ENCODE data around the gene SGK1. TPM values are rescaled to one million over a fixed set of nuclear protein-coding genes. Genes with fewer than 3 reads are reported as not detected.

Gene SGK1
- total and polyA plus RNA-seq, 2 donors from 2014 or later = 142 to 324 TPM

DNA sequence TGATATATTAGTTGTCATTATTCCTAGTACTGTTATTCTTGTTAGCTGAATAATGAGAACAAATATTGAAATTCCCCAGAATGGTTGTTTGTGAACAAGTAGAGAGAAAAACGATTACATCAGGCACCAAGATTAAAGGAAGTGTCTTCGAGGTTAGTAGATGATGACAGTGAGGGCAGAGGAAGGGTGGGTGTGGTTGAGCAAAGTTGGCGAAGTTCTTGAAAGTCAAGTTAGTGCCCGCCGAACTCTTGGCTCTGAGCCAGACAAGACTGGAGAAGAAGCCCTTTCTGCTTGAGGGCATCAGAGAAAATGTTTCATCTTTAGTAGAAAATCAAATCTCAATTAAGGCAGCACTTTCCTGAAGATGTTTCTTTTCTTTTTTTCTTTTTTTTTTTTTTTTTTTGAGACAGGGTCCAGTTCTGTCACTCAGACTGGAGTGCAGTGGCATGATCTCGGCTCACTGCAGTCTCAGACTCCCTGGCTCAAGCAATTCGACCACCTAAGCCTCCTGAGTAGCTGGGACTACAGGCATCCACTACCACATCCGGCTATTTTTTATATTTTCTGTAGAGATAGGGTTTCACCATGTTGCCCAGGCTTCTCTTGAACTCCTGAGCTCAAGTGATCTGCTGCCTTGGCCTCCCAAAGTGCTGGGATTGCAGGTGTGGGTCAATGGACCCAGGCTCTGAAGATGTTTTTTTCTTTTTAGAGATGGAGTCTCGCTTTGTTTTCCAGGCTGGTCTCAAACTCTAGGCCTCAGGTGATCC is 77.1 kb downstream of the SGK1 start:
- H3K27ac ChIP-seq (ENCODE audit: low read depth in 2 of 2, low read length in 2 of 2) = no peak overlapping the region
- H3K4me1 ChIP-seq (ENCODE audit: control insufficient read depth in 2 of 3, insufficient read depth in 2 of 3, low read depth in 1 of 3, low read length in 3 of 3) = no peaks in the 10 kb centered on the region
- H3K27me3 ChIP-seq (ENCODE audit: control insufficient read depth, insufficient read depth, low read length) = no peaks in the 10 kb centered on the region
- intact Hi-C loops (cut with DNase I) = no loop called here
- FAIRE-seq (no peak), DNase-seq (peak in 1 of 5 donors; percentile 83)
- H3K9me3 ChIP-seq (ENCODE audit: control insufficient read depth in 2 of 3, insufficient read depth in 1 of 3, low read length in 3 of 3) = no peaks in the 10 kb centered on the region
- H3K4me3 ChIP-seq (ENCODE audit: low read length in 3 of 3) = no peak overlapping the region
- no peak overlapping the region for H3K9ac ChIP-seq (ENCODE audit: low read length in 3 of 3)
- TF ChIP-seq, protein P1, sequence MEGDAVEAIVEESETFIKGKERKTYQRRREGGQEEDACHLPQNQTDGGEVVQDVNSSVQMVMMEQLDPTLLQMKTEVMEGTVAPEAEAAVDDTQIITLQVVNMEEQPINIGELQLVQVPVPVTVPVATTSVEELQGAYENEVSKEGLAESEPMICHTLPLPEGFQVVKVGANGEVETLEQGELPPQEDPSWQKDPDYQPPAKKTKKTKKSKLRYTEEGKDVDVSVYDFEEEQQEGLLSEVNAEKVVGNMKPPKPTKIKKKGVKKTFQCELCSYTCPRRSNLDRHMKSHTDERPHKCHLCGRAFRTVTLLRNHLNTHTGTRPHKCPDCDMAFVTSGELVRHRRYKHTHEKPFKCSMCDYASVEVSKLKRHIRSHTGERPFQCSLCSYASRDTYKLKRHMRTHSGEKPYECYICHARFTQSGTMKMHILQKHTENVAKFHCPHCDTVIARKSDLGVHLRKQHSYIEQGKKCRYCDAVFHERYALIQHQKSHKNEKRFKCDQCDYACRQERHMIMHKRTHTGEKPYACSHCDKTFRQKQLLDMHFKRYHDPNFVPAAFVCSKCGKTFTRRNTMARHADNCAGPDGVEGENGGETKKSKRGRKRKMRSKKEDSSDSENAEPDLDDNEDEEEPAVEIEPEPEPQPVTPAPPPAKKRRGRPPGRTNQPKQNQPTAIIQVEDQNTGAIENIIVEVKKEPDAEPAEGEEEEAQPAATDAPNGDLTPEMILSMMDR (IDR thresholded peaks at IDR 0.05; ENCODE audit: borderline replicate concordance, extremely low read depth, insufficient read depth) = no peak
- H3K36me3 ChIP-seq (ENCODE audit: control insufficient read depth in 2 of 3, insufficient read depth in 3 of 3, low read length in 3 of 3) = no peaks in the 10 kb centered on the region

DNA sequence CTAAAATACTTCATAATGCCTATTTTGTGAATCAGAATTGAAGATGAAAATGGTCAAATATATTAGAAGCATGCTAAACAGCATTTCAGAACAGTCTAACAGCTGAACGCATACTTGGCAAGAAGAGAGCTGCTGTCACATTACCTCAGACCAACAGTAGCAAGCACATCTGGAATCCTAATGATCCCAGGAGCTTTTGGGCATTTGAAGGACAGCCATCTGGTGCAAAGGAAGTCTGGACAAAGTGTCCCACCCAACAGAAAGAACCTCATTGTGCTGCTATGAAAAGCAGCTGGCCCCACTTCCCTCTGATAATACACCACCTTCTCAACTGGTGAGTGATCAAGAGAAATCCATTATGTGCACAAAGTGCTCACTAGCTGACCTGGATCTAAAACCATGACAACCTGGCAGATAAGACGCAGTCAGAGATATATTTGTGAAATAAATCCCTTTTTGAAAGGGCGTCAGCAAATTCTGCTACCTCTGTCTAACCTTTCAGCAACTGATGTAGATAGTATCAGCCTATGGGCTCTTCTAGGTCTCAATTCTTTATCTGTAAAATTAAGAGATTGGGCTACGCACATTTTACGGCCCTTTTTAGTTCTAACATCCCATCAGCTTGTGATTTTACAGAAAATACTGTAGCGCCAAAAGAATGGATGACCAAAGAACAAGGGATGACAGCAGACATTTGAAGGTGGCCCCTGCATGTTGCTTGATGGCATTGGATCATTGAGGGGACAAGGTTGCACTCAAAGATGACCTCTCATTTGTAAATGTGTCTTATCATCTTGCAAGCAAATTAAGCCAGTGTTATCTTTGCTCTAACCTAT is 78.7 kb downstream of the SGK1 start:
- TF ChIP-seq, protein P1 (IDR thresholded peaks at IDR 0.05; ENCODE audit: borderline replicate concordance, extremely low read depth, insufficient read depth) = no peak
- Histone ChIP-seq H3K36me3 (ENCODE audit: control insufficient read depth in 2 of 3, insufficient read depth in 3 of 3, low read length in 3 of 3) (no peaks in the 10 kb centered on the region), H3K27me3 (ENCODE audit: control insufficient read depth, insufficient read depth, low read length) (no peaks in the 10 kb centered on the region), H3K27ac (ENCODE audit: low read depth in 2 of 2, low read length in 2 of 2) (no peak overlapping the region), H3K9ac (ENCODE audit: low read length in 3 of 3) (no peak overlapping the region), H3K4me3 (ENCODE audit: low read length in 3 of 3) (no peak overlapping the region), H3K9me3 (ENCODE audit: control insufficient read depth in 2 of 3, insufficient read depth in 1 of 3, low read length in 3 of 3) (no peaks in the 10 kb centered on the region), H3K4me1 (ENCODE audit: control insufficient read depth in 2 of 3, insufficient read depth in 2 of 3, low read depth in 1 of 3, low read length in 3 of 3) (no peaks in the 10 kb centered on the region)
- DNase-seq (no peak), FAIRE-seq (no peak)
- intact Hi-C loops (cut with DNase I) = no loop called here

DNA sequence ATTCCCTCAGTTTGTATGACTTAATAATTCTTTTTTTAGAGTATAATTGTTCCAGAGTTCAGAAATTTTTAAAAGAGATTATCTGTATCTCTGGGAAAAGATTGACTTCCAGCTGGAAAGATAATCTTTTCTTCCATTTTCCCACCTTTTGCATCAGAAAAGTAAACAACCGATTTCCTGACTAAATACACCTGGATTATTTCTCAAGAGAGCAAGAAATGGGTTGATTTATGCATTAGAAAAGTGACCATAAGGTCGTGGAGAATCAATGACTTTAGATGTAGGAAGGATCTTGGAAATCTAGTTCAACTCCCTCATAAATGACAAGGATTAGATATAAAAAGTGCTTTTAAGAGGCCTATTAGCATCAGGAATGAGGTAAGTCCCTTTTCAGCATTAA is 79.9 kb downstream of the SGK1 start:
- no peaks in the 10 kb centered on the region for H3K27me3 ChIP-seq (ENCODE audit: control insufficient read depth, insufficient read depth, low read length)
- H3K36me3 ChIP-seq (ENCODE audit: control insufficient read depth in 2 of 3, insufficient read depth in 3 of 3, low read length in 3 of 3) = no peaks in the 10 kb centered on the region
- intact Hi-C loops (cut with DNase I) = no loop called here
- H3K4me3 ChIP-seq (ENCODE audit: low read length in 3 of 3) = no peak overlapping the region
- no peak overlapping the region for H3K27ac ChIP-seq (ENCODE audit: low read depth in 2 of 2, low read length in 2 of 2)
- no peaks in the 10 kb centered on the region for H3K4me1 ChIP-seq (ENCODE audit: control insufficient read depth in 2 of 3, insufficient read depth in 2 of 3, low read depth in 1 of 3, low read length in 3 of 3)
- TF ChIP-seq, protein P1 (IDR thresholded peaks at IDR 0.05; ENCODE audit: borderline replicate concordance, extremely low read depth, insufficient read depth) = no peak
- FAIRE-seq (no peak), DNase-seq (no peak)
- H3K9me3 ChIP-seq (ENCODE audit: control insufficient read depth in 2 of 3, insufficient read depth in 1 of 3, low read length in 3 of 3) = no peaks in the 10 kb centered on the region
- no peak overlapping the region for H3K9ac ChIP-seq (ENCODE audit: low read length in 3 of 3)

Data from kidney (tissue), 14 donors.